Esophagus muscularis mucosa (tissue), 4 donors: ENCODE measurements around the gene RWDD1.

Experiments used
- EP300 ChIP-seq: sonication (generic); formaldehyde crosslinking; IDR thresholded peaks from one replicate; pipeline ENCODE4 v1.6.1; 2017; ENCODE audit warnings: antibody characterized with exemption
- POLR2A ChIP-seq: fragments of 450-650 bp; IDR thresholded peaks from one replicate; pipeline ENCODE4 v1.6.1; 2017; ENCODE audit warnings: antibody characterized with exemption, moderate library complexity, mild to moderate bottlenecking, low read depth
- POLR2AphosphoS5 ChIP-seq, 2 donors: sonication (generic); formaldehyde crosslinking; IDR thresholded peaks; one replicate each; pipeline ENCODE4 v1.6.1; 2017; ENCODE audit warnings: antibody characterized with exemption in 2 of 2
- TF ChIP-seq, protein P1 (sequence below), 3 experiments: fragments of 200-600 bp in 2 of 3; fragments of 450-650 bp in 1 of 3; sonication (generic) in 2 of 3; IDR thresholded peaks; one replicate each; pipeline ENCODE4 v1.5.1; 2017 to 2019; ENCODE audit warnings: antibody characterized with exemption in 3 of 3, mild to moderate bottlenecking in 2 of 3, moderate library complexity in 1 of 3

DNA sequence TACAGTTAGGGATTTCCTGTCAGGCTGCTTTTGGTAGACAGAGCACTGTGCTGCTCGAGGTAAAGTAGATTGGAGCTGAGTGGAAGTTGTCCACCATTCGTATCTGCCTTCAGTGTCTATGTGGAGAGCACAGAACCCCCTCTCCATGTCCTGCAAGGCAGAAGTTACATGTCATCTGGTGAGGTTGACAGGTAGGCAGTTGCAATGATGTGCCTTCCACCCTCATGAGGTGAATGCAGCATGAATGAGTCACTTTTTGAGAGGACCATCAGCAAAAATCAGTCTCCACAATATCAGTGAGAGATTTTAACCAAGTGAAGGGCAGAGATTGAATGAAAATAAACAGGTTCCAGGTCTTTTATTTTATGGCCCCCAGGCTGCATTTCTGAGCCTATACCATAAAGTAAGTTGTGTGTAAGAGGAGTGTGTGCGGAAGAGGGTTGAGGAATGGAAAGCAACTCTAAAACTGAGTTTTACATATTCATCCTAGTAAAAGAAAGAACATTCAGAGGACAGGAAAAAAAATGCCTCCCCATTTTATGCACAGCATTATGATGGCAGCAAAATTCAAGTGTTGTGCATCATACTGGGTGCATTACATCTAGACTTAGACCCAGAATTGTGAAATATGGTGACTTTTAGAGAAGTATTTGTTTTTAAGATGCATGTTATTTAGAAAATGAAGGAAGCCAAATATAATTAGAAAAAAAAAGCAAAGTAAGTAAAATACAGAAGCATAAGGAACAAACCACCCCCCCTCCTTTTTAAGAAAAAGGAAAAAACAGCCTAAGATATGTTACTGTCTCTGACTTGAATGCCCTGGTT, 41.6 kb upstream of the RWDD1 start:
- TF ChIP-seq, protein P1, sequence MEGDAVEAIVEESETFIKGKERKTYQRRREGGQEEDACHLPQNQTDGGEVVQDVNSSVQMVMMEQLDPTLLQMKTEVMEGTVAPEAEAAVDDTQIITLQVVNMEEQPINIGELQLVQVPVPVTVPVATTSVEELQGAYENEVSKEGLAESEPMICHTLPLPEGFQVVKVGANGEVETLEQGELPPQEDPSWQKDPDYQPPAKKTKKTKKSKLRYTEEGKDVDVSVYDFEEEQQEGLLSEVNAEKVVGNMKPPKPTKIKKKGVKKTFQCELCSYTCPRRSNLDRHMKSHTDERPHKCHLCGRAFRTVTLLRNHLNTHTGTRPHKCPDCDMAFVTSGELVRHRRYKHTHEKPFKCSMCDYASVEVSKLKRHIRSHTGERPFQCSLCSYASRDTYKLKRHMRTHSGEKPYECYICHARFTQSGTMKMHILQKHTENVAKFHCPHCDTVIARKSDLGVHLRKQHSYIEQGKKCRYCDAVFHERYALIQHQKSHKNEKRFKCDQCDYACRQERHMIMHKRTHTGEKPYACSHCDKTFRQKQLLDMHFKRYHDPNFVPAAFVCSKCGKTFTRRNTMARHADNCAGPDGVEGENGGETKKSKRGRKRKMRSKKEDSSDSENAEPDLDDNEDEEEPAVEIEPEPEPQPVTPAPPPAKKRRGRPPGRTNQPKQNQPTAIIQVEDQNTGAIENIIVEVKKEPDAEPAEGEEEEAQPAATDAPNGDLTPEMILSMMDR (IDR thresholded peaks at IDR 0.05) = no peak
- TF ChIP-seq POLR2A (no peak), POLR2AphosphoS5 (IDR thresholded peaks at IDR 0.05) (no peak), EP300 (no peak)
